Neural cell (in vitro differentiated cells): Measurements from ENCODE around the gene CD300LG. TPM values are rescaled to one million over a fixed set of nuclear protein-coding genes. Genes with fewer than 3 reads are reported as not detected.

ENCODE experiments used
- H2AFZ ChIP-seq: fragments of 200-600, 300-800 bp; sonication (generic), shearing (Covaris generic); 2 replicates; pipeline ENCODE4 v1.6.0; 2014; ENCODE audit warnings: low read depth, mild to moderate bottlenecking, antibody characterized with exemption, low read length, moderate library complexity
- H3F3A ChIP-seq: fragments of 200-600 bp; shearing (Covaris generic); 2 replicates; pipeline ENCODE4 v1.6.1; 2016; ENCODE audit warnings: mild to moderate bottlenecking, moderate library complexity, mixed read lengths, antibody characterized with exemption, low read length; ENCODE audit not compliant: insufficient read depth, poor library complexity, severe bottlenecking
- H3K27ac ChIP-seq: fragments of 200-600, 300-800 bp; sonication (generic), shearing (Covaris generic); 2 replicates; pipeline ENCODE4 v1.5.1; 2014; ENCODE audit warnings: mild to moderate bottlenecking, low read length, moderate library complexity
- H3K27me3 ChIP-seq: fragments of 300-800, 200-600 bp; sonication (generic), shearing (Covaris generic); 2 replicates; pipeline ENCODE4 v1.6.0; 2014; ENCODE audit warnings: mild to moderate bottlenecking, low read depth, low read length, moderate library complexity; ENCODE audit not compliant: insufficient read depth
- H3K36me3 ChIP-seq: fragments of 300-800, 200-600 bp; sonication (generic), shearing (Covaris generic); 2 replicates; pipeline ENCODE4 v1.5.1; 2014; ENCODE audit warnings: mild to moderate bottlenecking, antibody characterized with exemption, low read length, moderate library complexity; ENCODE audit not compliant: insufficient read depth
- H3K4me2 ChIP-seq: fragments of 300-800, 200-600 bp; sonication (generic), shearing (Covaris generic); 2 replicates; pipeline ENCODE4 v1.6.0; 2014; ENCODE audit warnings: mild to moderate bottlenecking, low read length
- H3K4me3 ChIP-seq: fragments of 300-800, 200-600 bp; sonication (generic), shearing (Covaris generic); 2 replicates; pipeline ENCODE4 v1.5.1; 2014; ENCODE audit warnings: mild to moderate bottlenecking, low read length, moderate library complexity
- H3K79me2 ChIP-seq: fragments of 200-600 bp; shearing (Covaris generic); replicated peaks from 2 replicates; pipeline ENCODE4 v1.6.0; 2014; ENCODE audit warnings: mild to moderate bottlenecking, low read length, moderate library complexity; ENCODE audit not compliant: insufficient read depth
- H3K9ac ChIP-seq: fragments of 300-800, 200-600 bp; sonication (generic), shearing (Covaris generic); 2 replicates; pipeline ENCODE4 v1.6.1; 2016; ENCODE audit warnings: mild to moderate bottlenecking, low read length, mixed read lengths
- H3K9me2 ChIP-seq: fragments of 200-600 bp; shearing (Covaris generic); 2 replicates; pipeline ENCODE4 v1.6.1; 2016; ENCODE audit warnings: mild to moderate bottlenecking, low read length, mixed read lengths; ENCODE audit not compliant: insufficient read depth
- H3K9me3 ChIP-seq: fragments of 200-600, 300-800 bp; sonication (generic), shearing (Covaris generic); 2 replicates; pipeline ENCODE4 v1.6.1; 2016; ENCODE audit warnings: mild to moderate bottlenecking, mixed run types, low read length, moderate library complexity, mixed read lengths
- H4K20me1 ChIP-seq: fragments of 200-600 bp; shearing (Covaris generic); 2 replicates; pipeline ENCODE4 v1.6.1; 2016; ENCODE audit warnings: mild to moderate bottlenecking, mixed run types; ENCODE audit not compliant: insufficient read depth
- EP300 ChIP-seq: fragments of 450-650 bp; conservative IDR thresholded peaks from 2 replicates; pipeline ENCODE4 v1.6.1; 2014; ENCODE audit warnings: antibody characterized with exemption, mild to moderate bottlenecking, moderate library complexity; ENCODE audit not compliant: poor library complexity, severe bottlenecking
- EZH2 ChIP-seq: fragments of 200-600, 300-800 bp; shearing (Covaris generic), sonication (generic); IDR thresholded peaks from 2 replicates; pipeline ENCODE4 v1.6.1; 2014; ENCODE audit warnings: antibody characterized with exemption, low read length, borderline replicate concordance, mild to moderate bottlenecking; ENCODE audit not compliant: insufficient read depth, poor library complexity, severe bottlenecking
- MXI1 ChIP-seq: fragments of 450-650 bp; conservative IDR thresholded peaks from 2 replicates; pipeline ENCODE4 v1.6.1; 2014; ENCODE audit warnings: antibody characterized with exemption, mild to moderate bottlenecking; ENCODE audit not compliant: poor library complexity, severe bottlenecking
- POLR2AphosphoS5 ChIP-seq: IDR thresholded peaks from 2 replicates; pipeline ENCODE4 v1.6.1; 2012
- RAD21 ChIP-seq: fragments of 450-650 bp; conservative IDR thresholded peaks from 2 replicates; pipeline ENCODE4 v1.6.1; 2014; ENCODE audit warnings: antibody characterized with exemption, mild to moderate bottlenecking, moderate library complexity
- SMC3 ChIP-seq: fragments of 450-650 bp; conservative IDR thresholded peaks from 2 replicates; pipeline ENCODE4 v1.6.1; 2014; ENCODE audit warnings: antibody characterized with exemption, mild to moderate bottlenecking, moderate library complexity; ENCODE audit not compliant: poor library complexity
- TAF1 ChIP-seq: IDR thresholded peaks from 2 replicates; pipeline ENCODE4 v1.6.1; 2012; ENCODE audit warnings: low read depth
- polyA plus RNA-seq: library from polyadenylated mRNA; depleted of rRNA; stranded (reverse); fragments of >200 nt; gene quantifications from 2 replicates; pipeline ENCODE4 v1.2.3, GENCODE V29; 2014
- TF ChIP-seq, protein P1 (sequence below): fragments of 450-650 bp; IDR thresholded peaks from 2 replicates; pipeline ENCODE4 v1.5.1; 2014; ENCODE audit warnings: antibody characterized with exemption, mild to moderate bottlenecking, moderate library complexity; ENCODE audit not compliant: poor library complexity, severe bottlenecking
- TF ChIP-seq, protein P2 (sequence below): IDR thresholded peaks from 2 replicates; pipeline ENCODE4 v1.6.1; 2012; ENCODE audit warnings: borderline replicate concordance

The CD300LG gene
- polyA plus RNA-seq, 1 donor from 2014 or later: not detected

DNA sequence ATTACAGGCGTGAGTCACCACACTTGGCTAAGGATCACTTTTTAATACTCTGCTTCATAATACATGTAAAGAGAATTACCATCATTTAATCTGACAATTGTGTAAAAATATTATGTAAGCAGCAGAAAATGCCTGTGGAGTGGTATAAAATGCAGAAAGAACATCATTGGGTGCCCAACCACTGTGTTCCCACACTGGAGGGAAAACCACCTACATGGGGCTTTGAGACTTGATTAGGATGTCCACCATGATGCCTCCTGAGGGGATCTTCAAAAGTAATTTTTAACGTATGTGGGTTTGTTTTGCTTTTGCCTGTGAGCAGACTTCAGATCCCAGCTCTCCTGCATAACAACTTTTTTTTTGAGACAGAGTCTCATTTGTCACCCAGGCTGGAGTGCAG lies 47.9 kb upstream of the CD300LG start:
- TF ChIP-seq RAD21 (no peak), EP300 (no peak), MXI1 (no peak), SMC3 (no peak), EZH2 (no peak), POLR2AphosphoS5 (no peak), TAF1 (no peak)
- TF ChIP-seq, protein P1, sequence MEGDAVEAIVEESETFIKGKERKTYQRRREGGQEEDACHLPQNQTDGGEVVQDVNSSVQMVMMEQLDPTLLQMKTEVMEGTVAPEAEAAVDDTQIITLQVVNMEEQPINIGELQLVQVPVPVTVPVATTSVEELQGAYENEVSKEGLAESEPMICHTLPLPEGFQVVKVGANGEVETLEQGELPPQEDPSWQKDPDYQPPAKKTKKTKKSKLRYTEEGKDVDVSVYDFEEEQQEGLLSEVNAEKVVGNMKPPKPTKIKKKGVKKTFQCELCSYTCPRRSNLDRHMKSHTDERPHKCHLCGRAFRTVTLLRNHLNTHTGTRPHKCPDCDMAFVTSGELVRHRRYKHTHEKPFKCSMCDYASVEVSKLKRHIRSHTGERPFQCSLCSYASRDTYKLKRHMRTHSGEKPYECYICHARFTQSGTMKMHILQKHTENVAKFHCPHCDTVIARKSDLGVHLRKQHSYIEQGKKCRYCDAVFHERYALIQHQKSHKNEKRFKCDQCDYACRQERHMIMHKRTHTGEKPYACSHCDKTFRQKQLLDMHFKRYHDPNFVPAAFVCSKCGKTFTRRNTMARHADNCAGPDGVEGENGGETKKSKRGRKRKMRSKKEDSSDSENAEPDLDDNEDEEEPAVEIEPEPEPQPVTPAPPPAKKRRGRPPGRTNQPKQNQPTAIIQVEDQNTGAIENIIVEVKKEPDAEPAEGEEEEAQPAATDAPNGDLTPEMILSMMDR: no peak
- TF ChIP-seq, protein P2, sequence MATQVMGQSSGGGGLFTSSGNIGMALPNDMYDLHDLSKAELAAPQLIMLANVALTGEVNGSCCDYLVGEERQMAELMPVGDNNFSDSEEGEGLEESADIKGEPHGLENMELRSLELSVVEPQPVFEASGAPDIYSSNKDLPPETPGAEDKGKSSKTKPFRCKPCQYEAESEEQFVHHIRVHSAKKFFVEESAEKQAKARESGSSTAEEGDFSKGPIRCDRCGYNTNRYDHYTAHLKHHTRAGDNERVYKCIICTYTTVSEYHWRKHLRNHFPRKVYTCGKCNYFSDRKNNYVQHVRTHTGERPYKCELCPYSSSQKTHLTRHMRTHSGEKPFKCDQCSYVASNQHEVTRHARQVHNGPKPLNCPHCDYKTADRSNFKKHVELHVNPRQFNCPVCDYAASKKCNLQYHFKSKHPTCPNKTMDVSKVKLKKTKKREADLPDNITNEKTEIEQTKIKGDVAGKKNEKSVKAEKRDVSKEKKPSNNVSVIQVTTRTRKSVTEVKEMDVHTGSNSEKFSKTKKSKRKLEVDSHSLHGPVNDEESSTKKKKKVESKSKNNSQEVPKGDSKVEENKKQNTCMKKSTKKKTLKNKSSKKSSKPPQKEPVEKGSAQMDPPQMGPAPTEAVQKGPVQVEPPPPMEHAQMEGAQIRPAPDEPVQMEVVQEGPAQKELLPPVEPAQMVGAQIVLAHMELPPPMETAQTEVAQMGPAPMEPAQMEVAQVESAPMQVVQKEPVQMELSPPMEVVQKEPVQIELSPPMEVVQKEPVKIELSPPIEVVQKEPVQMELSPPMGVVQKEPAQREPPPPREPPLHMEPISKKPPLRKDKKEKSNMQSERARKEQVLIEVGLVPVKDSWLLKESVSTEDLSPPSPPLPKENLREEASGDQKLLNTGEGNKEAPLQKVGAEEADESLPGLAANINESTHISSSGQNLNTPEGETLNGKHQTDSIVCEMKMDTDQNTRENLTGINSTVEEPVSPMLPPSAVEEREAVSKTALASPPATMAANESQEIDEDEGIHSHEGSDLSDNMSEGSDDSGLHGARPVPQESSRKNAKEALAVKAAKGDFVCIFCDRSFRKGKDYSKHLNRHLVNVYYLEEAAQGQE: no peak
- no peaks in the 10 kb centered on the region for H3F3A ChIP-seq
- no peak overlapping the region for H3K4me3 ChIP-seq
- no peaks in the 10 kb centered on the region for H4K20me1 ChIP-seq
- no peak overlapping the region for H3K9ac ChIP-seq
- no peak overlapping the region for H3K4me2 ChIP-seq
- H3K9me2 ChIP-seq: no peaks in the 10 kb centered on the region
- H2AFZ ChIP-seq: no peak overlapping the region
- H3K79me2 ChIP-seq: no peaks in the 10 kb centered on the region
- no peaks in the 10 kb centered on the region for H3K9me3 ChIP-seq
- no peaks in the 10 kb centered on the region for H3K27me3 ChIP-seq
- no peak overlapping the region for H3K27ac ChIP-seq
- no peaks in the 10 kb centered on the region for H3K36me3 ChIP-seq

DNA sequence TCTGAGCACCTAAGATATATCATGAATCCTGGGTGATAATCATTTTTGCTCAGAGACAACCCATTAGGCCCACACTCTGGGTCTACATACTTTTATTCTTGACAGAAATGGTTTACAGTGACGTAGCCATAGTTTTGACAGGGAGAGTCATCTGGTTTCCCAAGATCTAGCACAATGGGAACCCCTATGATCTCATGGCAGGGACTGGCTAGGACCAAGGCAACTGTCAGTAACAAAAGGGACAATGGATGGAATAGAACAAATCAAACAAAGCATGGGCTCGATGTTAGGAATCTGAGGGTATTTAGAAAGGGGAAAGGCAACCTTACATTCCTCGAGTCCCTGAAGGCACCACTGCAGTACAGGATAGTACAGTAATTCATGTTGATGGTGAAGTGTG lies 46.2 kb upstream of the CD300LG start:
- Histone ChIP-seq H3K4me3 (no peak overlapping the region), H3K4me2 (no peak overlapping the region), H3K27ac (no peak overlapping the region), H3F3A (no peaks in the 10 kb centered on the region), H3K9ac (no peak overlapping the region), H3K27me3 (no peaks in the 10 kb centered on the region), H2AFZ (no peak overlapping the region), H3K9me3 (no peaks in the 10 kb centered on the region), H3K9me2 (no peaks in the 10 kb centered on the region), H3K36me3 (no peaks in the 10 kb centered on the region), H4K20me1 (no peaks in the 10 kb centered on the region), H3K79me2 (no peaks in the 10 kb centered on the region)
- TF ChIP-seq TAF1: no peak
- TF ChIP-seq EP300: no peak
- TF ChIP-seq POLR2AphosphoS5: no peak
- no peak for TF ChIP-seq EZH2
- TF ChIP-seq, protein P2: no peak
- TF ChIP-seq MXI1: no peak
- TF ChIP-seq RAD21: no peak
- TF ChIP-seq SMC3: no peak
- TF ChIP-seq, protein P1: no peak
